ENCODE data around the gene PAEP.

DNA sequence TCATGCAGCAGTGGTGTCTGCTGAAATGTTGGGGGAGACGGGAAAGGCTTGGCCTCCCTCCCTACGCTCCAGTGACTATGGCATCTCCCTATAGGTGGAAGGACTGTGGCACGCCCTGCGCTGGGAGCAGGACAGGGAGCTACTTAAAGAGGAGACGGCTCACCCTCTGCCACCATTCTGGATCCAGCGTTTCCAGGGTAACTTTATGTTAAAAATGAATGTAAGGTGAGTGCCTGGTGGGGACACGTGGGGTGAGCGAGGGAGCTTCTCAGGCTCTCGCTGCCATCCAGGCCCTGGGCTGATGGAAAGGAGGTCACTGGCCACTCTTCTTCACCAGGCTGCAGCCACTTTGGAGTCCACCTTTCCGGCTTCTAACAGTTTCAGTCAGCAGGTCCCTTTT is 15.7 kb downstream of the PAEP start:
- TF ChIP-seq POLR2A (IDR thresholded peaks at IDR 0.05) (no peak), CTCF (IDR thresholded peaks at IDR 0.05) (no peak)
